Measurements from ENCODE around the gene ARL17A.
"Not testable (repeated sequence)": the region's sequence is repeated elsewhere in the genome, so short reads cannot be mapped to it uniquely, and the experiment has no call there.

DNA sequence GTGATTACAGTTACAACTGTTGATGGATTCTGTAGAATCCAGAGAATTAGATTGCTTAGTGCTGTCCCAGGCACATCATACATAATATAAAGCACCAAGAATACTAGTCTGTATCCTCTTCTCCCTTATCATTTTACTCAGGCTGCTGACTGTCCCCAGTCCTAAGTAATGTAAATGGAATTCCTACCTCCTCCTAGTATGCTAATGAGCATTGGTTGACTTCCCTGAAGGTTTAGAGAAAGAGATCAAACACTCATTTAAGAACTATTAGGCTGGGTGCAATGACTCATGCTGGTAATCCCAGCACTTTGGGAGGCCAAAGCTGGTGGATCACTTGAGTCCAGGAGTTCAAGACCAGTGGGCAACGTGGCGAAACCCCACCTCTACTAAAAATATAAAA, 48.0 kb upstream of the ARL17A start:
- TF ChIP-seq CTCF (IDR thresholded peaks at IDR 0.05; ENCODE audit: borderline replicate concordance, extremely low read depth, low read length, poor library complexity, severe bottlenecking); EZH2 (IDR thresholded peaks at IDR 0.05; ENCODE audit: borderline replicate concordance, low read depth, low read length, severe bottlenecking): not testable (repeated sequence)

Data from DND-41 (cell line).